Jurkat, Clone E6-1 (cell line): ENCODE results near the gene KIF26A.

Experiments used
- DNase-seq: peaks from one replicate; pipeline ENCODE4 v3.0.0-alpha.2; 2011; ENCODE audit warnings: low read depth, low spot score
- H3K4me3 ChIP-seq: 2 replicates; pipeline ENCODE4 v1.5.1; 2011; ENCODE audit warnings: mild to moderate bottlenecking, low read length, control low read depth, moderate library complexity

KIF26A gene

GRCh38 chr14:104183796-104184195, 45.4 kb downstream of the KIF26A start:
- DNase-seq: no peak
- H3K4me3 ChIP-seq: no peak overlapping the region

- no peak overlapping the region for H3K4me3 ChIP-seq
- DNase-seq: no peak
Observed at GRCh38 chr14:104184506-104184905, 46.1 kb downstream of the KIF26A start.

- DNase-seq: no peak
Observed at GRCh38 chr14:104184911-104185499, 46.6 kb downstream of the KIF26A start.

GRCh38 chr14:104185916-104186495, 47.6 kb downstream of the KIF26A start:
- no peak overlapping the region for H3K4me3 ChIP-seq
- no peak for DNase-seq

More at GRCh38 chr14:104184911-104185499, 46.6 kb downstream of the KIF26A start:
- H3K4me3 ChIP-seq: no peak overlapping the region

- H3K4me3 ChIP-seq: no peak overlapping the region
- DNase-seq: no peak
Observed at GRCh38 chr14:104186575-104186974, 48.2 kb downstream of the KIF26A start.

GRCh38 chr14:104187121-104187889, 48.9 kb downstream of the KIF26A start:
- DNase-seq: no peak
- no peak overlapping the region for H3K4me3 ChIP-seq

GRCh38 chr14:104187931-104188726, 49.7 kb downstream of the KIF26A start:
- DNase-seq: no peak
- no peak overlapping the region for H3K4me3 ChIP-seq

GRCh38 chr14:104188727-104189400, 50.5 kb downstream of the KIF26A start:
- no peak overlapping the region for H3K4me3 ChIP-seq
- DNase-seq: no peak

- no peak for DNase-seq
- no peak overlapping the region for H3K4me3 ChIP-seq
Observed at GRCh38 chr14:104189629-104190335, 51.4 kb downstream of the KIF26A start.

GRCh38 chr14:104190396-104191000, 52.1 kb downstream of the KIF26A start:
- no peak overlapping the region for H3K4me3 ChIP-seq
- DNase-seq: no peak

GRCh38 chr14:104191409-104191997, 53.1 kb downstream of the KIF26A start:
- H3K4me3 ChIP-seq: no peak overlapping the region
- no peak for DNase-seq

- H3K4me3 ChIP-seq: no peak overlapping the region
- DNase-seq: no peak
Observed at GRCh38 chr14:104192146-104192882, 53.9 kb downstream of the KIF26A start.

GRCh38 chr14:104192883-104193245, 54.5 kb downstream of the KIF26A start:
- no peak for DNase-seq
- H3K4me3 ChIP-seq: no peak overlapping the region

- DNase-seq: no peak
- H3K4me3 ChIP-seq: no peak overlapping the region
Observed at GRCh38 chr14:104194016-104194415, 55.6 kb downstream of the KIF26A start.

- no peak for DNase-seq
- H3K4me3 ChIP-seq: no peak overlapping the region
Observed at GRCh38 chr14:104194716-104195115, 56.3 kb downstream of the KIF26A start.

- no peak for DNase-seq
- no peak overlapping the region for H3K4me3 ChIP-seq
Observed at GRCh38 chr14:104195361-104195760, 57.0 kb downstream of the KIF26A start.

GRCh38 chr14:104195878-104196277, 57.5 kb downstream of the KIF26A start:
- no peak for DNase-seq
- no peak overlapping the region for H3K4me3 ChIP-seq
